Tibial nerve (tissue), 4 donors: ENCODE measurements around the gene PDGFA. TPM values are rescaled to one million over a fixed set of nuclear protein-coding genes. Genes with fewer than 3 reads are reported as not detected.

Experiments
- DNase-seq, 2 donors: peaks; one replicate each; pipeline ENCODE4 v3.0.0-alpha.2; 2019; ENCODE audit warnings: low spot score in 2 of 2
- H3K27ac ChIP-seq, 4 donors: fragments of 200-600 bp; sonication (generic) in 3 of 4; one replicate each; pipeline ENCODE4 v1.5.1; 2017 to 2019; ENCODE audit warnings: mild to moderate bottlenecking in 1 of 4
- H3K27me3 ChIP-seq, 2 donors: fragments of 200-600 bp; sonication (generic) in 1 of 2; one replicate each; pipeline versions ENCODE4 v1.5.1 to v1.6.0; 2017 to 2019
- H3K36me3 ChIP-seq, 3 donors: fragments of 200-600 bp; sonication (generic); one replicate each; pipeline ENCODE4 v1.5.1; 2018 to 2019
- H3K4me1 ChIP-seq, 4 donors: fragments of 200-600 bp; sonication (generic) in 3 of 4; one replicate each; pipeline ENCODE4 v1.5.1; 2017 to 2019
- H3K4me3 ChIP-seq, 4 donors: fragments of 200-600 bp; sonication (generic) in 3 of 4; one replicate each; pipeline ENCODE4 v1.5.1; 2017 to 2019; ENCODE audit warnings: mild to moderate bottlenecking in 1 of 4, moderate library complexity in 1 of 4
- H3K9me3 ChIP-seq, 4 donors: fragments of 200-600 bp; sonication (generic) in 3 of 4; one replicate each; pipeline ENCODE4 v1.5.1; 2017 to 2019
- EP300 ChIP-seq, 2 donors: sonication (generic); formaldehyde crosslinking; IDR thresholded peaks; one replicate each; pipeline ENCODE4 v1.6.1; 2017; ENCODE audit warnings: antibody characterized with exemption in 2 of 2, mild to moderate bottlenecking in 1 of 2
- POLR2A ChIP-seq, 2 donors: fragments of 450-650 bp; IDR thresholded peaks; one replicate each; pipeline ENCODE4 v1.6.1; 2017; ENCODE audit warnings: antibody characterized with exemption in 2 of 2, mild to moderate bottlenecking in 2 of 2, moderate library complexity in 2 of 2
- WGBS, 2 donors: methylation state at CpG; one replicate each; pipeline ENCODE4 v1.1.5; 2018; 5-methylcytosine and 5-hydroxymethylcytosine counted together
- total RNA-seq, 4 donors: library from RNA; depleted of rRNA; stranded (reverse); fragments of >200 nt; gene quantifications; one replicate each; pipeline ENCODE4 v1.1.0, GENCODE V29; 2016
- TF ChIP-seq, protein P1 (sequence below), 5 experiments: fragments of 200-600 bp in 3 of 5; fragments of 450-650 bp in 2 of 5; sonication (generic) in 3 of 5; IDR thresholded peaks; one replicate each; pipeline ENCODE4 v1.5.1; 2016 to 2019; ENCODE audit warnings: antibody characterized with exemption in 5 of 5, mild to moderate bottlenecking in 3 of 5, moderate library complexity in 2 of 5

The PDGFA gene
- total RNA-seq, 4 donors from 2014 or later: 33.4 to 84.1 (median 40.6) TPM

DNA sequence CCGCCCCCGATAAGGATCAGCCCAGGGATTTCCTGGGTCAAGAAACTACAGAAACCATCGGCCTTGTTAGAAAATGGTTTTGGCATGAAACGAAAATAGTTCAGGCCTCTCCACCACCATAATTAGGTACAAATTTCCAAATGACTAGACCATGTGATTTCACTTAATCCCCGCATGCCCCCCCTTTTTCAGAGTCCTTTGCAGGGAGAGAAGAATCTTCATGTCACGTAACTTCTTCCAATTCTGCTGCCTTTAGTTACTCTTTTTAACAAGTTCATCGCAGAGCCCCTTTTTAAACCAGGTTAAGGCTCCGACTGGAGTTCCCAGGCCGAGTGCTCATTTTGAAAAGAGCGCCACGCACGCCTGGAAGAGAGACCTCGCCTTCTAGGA is 3.4 kb downstream of the PDGFA start:
- 23 to 25% methylated on average over 12 to 13 of the region's 13 CpGs for WGBS, 2 donors
- Histone ChIP-seq H3K9me3 (no peaks in the 10 kb centered on the region), H3K36me3 (peaks cover 0 to 15% (median 0%) of the 10 kb centered on the region in 3 donors), H3K4me1 (peaks cover 0 to 67% (median 46%) of the 10 kb centered on the region in 4 donors), H3K27me3 (peaks cover 0 to 5% of the 10 kb centered on the region in 2 donors), H3K27ac (peak overlapping the region; percentile 65 to 91 (median 78)), H3K4me3 (peak overlapping the region; percentile 52 to 58 (median 54))
- DNase-seq: no peak
- no peak for TF ChIP-seq POLR2A (IDR thresholded peaks at IDR 0.05)
- no peak for TF ChIP-seq EP300 (IDR thresholded peaks at IDR 0.05)
- TF ChIP-seq, protein P1, sequence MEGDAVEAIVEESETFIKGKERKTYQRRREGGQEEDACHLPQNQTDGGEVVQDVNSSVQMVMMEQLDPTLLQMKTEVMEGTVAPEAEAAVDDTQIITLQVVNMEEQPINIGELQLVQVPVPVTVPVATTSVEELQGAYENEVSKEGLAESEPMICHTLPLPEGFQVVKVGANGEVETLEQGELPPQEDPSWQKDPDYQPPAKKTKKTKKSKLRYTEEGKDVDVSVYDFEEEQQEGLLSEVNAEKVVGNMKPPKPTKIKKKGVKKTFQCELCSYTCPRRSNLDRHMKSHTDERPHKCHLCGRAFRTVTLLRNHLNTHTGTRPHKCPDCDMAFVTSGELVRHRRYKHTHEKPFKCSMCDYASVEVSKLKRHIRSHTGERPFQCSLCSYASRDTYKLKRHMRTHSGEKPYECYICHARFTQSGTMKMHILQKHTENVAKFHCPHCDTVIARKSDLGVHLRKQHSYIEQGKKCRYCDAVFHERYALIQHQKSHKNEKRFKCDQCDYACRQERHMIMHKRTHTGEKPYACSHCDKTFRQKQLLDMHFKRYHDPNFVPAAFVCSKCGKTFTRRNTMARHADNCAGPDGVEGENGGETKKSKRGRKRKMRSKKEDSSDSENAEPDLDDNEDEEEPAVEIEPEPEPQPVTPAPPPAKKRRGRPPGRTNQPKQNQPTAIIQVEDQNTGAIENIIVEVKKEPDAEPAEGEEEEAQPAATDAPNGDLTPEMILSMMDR (IDR thresholded peaks at IDR 0.05): no peak

DNA sequence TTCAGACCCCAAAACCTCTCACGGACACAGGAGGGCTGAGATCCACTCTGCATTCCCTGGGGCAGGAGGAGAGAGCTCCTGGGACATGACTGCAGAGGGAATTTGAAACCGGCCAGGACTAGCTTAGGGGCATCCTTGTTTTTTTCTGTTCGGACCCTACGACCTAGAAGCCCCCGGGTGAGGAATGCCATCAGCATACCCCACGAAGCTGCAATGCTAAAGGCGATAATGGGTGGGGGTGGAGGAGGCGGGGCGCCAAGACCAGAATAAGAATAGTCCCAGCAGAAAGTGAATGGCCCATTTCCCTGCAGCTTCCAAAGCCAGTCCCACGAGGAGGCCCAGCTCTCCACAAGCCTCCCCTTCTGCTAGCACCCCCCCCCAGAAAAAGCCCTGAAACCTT is 4.0 kb downstream of the PDGFA start:
- no peaks in the 10 kb centered on the region for H3K27me3 ChIP-seq
- H3K9me3 ChIP-seq: no peaks in the 10 kb centered on the region
- no peak overlapping the region for H3K4me3 ChIP-seq
- H3K4me1 ChIP-seq: peaks cover 0 to 61% (median 41%) of the 10 kb centered on the region in 4 donors
- H3K36me3 ChIP-seq: peaks cover 0 to 15% (median 0%) of the 10 kb centered on the region in 3 donors
- no peak for DNase-seq
- peak overlapping the region in 2 of 4 donors; percentile 86 to 91 for H3K27ac ChIP-seq
- TF ChIP-seq, protein P1 (IDR thresholded peaks at IDR 0.05): no peak
- no peak for TF ChIP-seq POLR2A (IDR thresholded peaks at IDR 0.05)
- no peak for TF ChIP-seq EP300 (IDR thresholded peaks at IDR 0.05)
- 59 to 61% methylated on average over 10 of the region's 10 CpGs for WGBS, 2 donors

DNA sequence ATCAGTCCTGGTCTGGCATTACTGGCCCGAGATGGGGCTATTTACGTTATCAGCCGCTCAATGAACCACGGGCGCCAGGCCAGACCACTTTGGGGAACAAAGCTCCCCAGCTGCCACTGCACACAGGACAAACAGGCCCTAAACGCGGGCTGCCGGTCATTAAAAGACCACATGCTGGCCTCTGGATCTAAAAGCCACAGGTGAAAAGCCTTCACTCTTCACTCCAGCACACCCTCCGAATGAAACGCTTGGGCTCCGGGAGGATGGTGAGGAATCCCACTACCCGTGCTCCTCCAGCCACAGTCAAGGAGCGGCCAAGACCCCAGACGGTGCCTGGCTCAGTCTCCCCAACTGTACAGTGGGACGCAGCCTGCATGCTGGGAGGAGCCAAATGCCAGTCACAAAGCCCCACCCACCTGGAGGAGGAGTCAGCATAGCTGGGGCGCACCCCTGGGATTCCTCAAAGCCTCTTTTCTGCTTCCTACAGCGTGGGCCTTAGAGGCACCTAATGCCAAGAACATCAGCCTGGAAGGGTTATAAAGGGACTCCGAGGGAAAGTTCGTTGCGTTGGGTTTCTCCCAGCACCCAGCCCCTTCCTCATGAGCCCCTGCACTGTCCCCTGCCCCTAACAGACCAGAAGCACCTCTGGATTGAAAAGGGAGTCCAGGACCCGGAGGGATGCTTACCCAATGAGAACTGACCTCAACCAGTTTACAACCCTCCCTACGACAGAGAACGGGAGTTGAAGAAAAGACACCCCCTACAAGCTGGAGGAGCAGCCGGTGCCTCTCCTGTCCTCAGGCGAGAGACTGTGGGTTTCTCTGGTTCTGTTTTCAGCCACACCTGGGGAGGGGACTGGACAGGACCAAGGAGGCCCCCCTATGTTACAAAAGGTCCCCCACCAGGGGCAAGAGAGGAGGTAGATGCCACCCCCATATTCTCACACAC is 4.7 kb downstream of the PDGFA start:
- Histone ChIP-seq H3K4me3 (no peak overlapping the region), H3K27me3 (no peaks in the 10 kb centered on the region), H3K27ac (peak overlapping the region in 3 of 4 donors; percentile 56 to 91 (median 86)), H3K9me3 (no peaks in the 10 kb centered on the region), H3K36me3 (peaks cover 0 to 20% (median 0%) of the 10 kb centered on the region in 3 donors), H3K4me1 (peaks cover 0 to 54% (median 35%) of the 10 kb centered on the region in 4 donors)
- WGBS, 2 donors: 39 to 51% methylated on average over 17 to 21 of the region's 25 CpGs
- TF ChIP-seq EP300 (IDR thresholded peaks at IDR 0.05): peak in 1 of 2 donors; percentile 42
- TF ChIP-seq, protein P1 (IDR thresholded peaks at IDR 0.05): no peak
- TF ChIP-seq POLR2A (IDR thresholded peaks at IDR 0.05): peak in 1 of 2 donors; percentile 18
- no peak for DNase-seq

GRCh38 chr7:514242-514641 is 5.4 kb downstream of the PDGFA start:
- no peak overlapping the region for H3K4me3 ChIP-seq
- H3K36me3 ChIP-seq: peaks cover 0 to 27% (median 0%) of the 10 kb centered on the region in 3 donors
- no peak for DNase-seq
- 68 to 70% methylated on average over 8 to 10 of the region's 10 CpGs for WGBS, 2 donors
- TF ChIP-seq POLR2A (IDR thresholded peaks at IDR 0.05) (no peak), EP300 (IDR thresholded peaks at IDR 0.05) (no peak)
- TF ChIP-seq, protein P1 (IDR thresholded peaks at IDR 0.05): no peak
- H3K27me3 ChIP-seq: no peaks in the 10 kb centered on the region
- peaks cover 0 to 53% (median 35%) of the 10 kb centered on the region in 4 donors for H3K4me1 ChIP-seq
- H3K27ac ChIP-seq: peak overlapping the region in 3 of 4 donors; percentile 56 to 91 (median 86)
- no peaks in the 10 kb centered on the region for H3K9me3 ChIP-seq
